ENCODE data around the gene PIK3R5. TPM values are rescaled to one million over a fixed set of nuclear protein-coding genes. Genes with fewer than 3 reads are reported as not detected.

PIK3R5 gene
- total and polyA plus RNA-seq, 12 donors: 1.2 to 51.7 (median 17.2) TPM

DNA sequence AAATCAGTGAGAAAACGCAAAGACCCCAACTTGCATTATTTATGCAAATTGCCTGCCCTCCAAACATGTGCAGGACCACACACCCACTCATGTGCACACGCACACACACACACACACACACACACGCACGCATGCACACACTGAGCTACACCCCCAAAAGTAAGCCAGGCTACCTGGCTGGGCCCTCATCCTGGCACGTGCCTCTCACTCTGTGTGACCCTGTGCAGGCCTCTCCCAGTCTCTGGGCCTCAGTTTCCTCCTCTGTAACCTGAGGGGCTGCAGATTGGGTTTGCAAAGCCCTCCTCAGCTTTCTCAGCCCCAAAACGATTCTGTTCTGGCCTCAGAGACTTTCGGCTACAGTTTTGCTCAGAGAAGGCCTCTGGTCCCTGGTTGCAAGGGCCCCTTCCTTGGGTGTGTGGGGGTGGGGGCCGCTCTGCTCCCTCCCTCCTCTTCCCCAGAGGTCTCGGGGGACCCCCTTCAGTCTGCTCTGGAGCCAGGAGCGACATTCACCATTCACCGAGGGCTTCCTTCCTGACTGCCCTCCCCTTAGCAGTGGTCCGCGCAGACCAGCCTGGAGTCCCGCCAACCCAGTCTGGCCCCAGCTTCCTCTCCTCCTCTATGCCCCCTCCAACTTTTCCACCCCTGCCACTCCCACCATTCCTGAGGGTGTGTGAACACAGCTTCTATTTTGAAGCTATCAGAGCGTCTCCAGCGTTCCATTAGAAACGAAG, 92.6 kb downstream of the PIK3R5 start:
- 54 to 60% (median 57%) methylated on average over 11 to 17 of the region's 17 CpGs for WGBS, 4 donors
- Histone ChIP-seq H3K9me3 (replicated peaks in 1 of 3) (no peaks in the 10 kb centered on the region), H3K36me3 (replicated peaks in 1 of 2) (no peaks in the 10 kb centered on the region), H3K27ac (no peak overlapping the region), H3K4me3 (no peak overlapping the region), H3K4me1 (replicated peaks in 1 of 2) (no peaks in the 10 kb centered on the region), H3K27me3 (no peaks in the 10 kb centered on the region)
- intact Hi-C loops (cut with DNase I): no loop called here
- DNase-seq: no peak
- TF ChIP-seq, protein P1, sequence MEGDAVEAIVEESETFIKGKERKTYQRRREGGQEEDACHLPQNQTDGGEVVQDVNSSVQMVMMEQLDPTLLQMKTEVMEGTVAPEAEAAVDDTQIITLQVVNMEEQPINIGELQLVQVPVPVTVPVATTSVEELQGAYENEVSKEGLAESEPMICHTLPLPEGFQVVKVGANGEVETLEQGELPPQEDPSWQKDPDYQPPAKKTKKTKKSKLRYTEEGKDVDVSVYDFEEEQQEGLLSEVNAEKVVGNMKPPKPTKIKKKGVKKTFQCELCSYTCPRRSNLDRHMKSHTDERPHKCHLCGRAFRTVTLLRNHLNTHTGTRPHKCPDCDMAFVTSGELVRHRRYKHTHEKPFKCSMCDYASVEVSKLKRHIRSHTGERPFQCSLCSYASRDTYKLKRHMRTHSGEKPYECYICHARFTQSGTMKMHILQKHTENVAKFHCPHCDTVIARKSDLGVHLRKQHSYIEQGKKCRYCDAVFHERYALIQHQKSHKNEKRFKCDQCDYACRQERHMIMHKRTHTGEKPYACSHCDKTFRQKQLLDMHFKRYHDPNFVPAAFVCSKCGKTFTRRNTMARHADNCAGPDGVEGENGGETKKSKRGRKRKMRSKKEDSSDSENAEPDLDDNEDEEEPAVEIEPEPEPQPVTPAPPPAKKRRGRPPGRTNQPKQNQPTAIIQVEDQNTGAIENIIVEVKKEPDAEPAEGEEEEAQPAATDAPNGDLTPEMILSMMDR (IDR thresholded peaks at IDR 0.05): no peak
- no peak for TF ChIP-seq POLR2A (IDR thresholded peaks at IDR 0.05)

DNA sequence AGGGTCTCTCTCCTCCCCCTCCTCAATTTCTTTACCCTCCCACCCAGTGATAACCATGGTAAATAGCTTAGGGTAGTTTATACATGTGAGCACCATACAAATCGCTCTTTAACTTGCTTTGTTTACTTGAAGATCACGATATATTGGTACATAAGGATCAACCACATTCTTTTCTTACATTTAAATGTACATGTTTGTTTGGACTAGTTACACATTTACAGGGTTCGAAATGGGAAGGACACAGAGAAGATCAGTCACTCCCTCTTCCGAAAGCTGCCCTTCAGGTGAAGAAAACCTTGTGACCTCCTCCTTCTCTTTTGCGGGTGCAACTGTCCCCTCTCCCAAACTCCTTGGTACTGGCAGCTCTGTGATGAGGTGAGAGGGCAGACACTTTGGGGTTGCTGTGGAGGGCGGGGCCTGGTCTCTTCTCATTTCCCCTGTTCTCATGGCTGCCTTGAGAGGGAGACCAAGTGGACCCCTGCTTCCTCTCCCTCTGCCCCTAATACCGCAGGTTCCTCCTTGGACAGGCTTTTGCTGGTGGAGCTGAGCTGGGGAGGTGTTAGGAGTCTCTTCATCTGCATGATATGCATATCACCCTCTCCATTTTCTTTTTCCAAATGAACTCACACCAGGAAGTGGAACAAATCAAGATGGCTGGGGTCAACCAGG, 93.3 kb downstream of the PIK3R5 start:
- H3K36me3 ChIP-seq (replicated peaks in 1 of 2): no peaks in the 10 kb centered on the region
- no peaks in the 10 kb centered on the region for H3K27me3 ChIP-seq
- no peaks in the 10 kb centered on the region for H3K4me1 ChIP-seq (replicated peaks in 1 of 2)
- no peak overlapping the region for H3K4me3 ChIP-seq
- intact Hi-C loops (cut with DNase I): no loop called here
- no peak for DNase-seq
- 78 to 85% (median 84%) methylated on average over 7 of the region's 7 CpGs for WGBS, 4 donors
- TF ChIP-seq, protein P1 (IDR thresholded peaks at IDR 0.05): no peak
- no peak for TF ChIP-seq POLR2A (IDR thresholded peaks at IDR 0.05)
- no peaks in the 10 kb centered on the region for H3K9me3 ChIP-seq (replicated peaks in 1 of 3)
- H3K27ac ChIP-seq: no peak overlapping the region

DNA sequence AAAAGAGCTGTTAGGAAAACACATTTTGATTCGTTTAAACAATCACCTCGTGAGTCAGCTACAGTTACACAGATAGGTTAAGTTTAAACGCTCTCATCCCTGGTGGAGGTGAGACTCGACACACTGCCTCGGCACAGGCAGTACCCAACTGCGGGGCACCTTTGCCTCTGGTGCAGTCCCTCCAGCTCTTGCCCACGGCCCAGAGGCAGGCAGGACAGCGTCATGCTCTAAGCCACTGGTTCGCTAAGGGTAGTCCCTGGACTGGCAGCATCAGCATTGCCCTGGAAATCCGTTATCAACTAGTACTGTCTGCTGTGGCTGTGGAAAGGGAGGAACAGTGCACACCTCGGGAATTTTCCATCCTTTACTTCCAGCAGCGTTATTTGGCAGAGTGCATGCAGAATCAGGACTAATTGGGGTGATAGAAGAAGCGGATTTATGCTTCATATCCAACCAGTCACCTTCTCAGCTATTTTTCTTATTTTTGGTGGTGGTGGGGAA, 94.4 kb downstream of the PIK3R5 start:
- Histone ChIP-seq H3K36me3 (replicated peaks in 1 of 2) (no peaks in the 10 kb centered on the region), H3K4me1 (replicated peaks in 1 of 2) (no peaks in the 10 kb centered on the region), H3K27me3 (no peaks in the 10 kb centered on the region), H3K9me3 (replicated peaks in 1 of 3) (no peaks in the 10 kb centered on the region), H3K27ac (no peak overlapping the region), H3K4me3 (no peak overlapping the region)
- no peak for TF ChIP-seq POLR2A (IDR thresholded peaks at IDR 0.05)
- TF ChIP-seq, protein P1 (IDR thresholded peaks at IDR 0.05): no peak
- WGBS, 4 donors: 81 to 85% (median 83%) methylated on average over 13 of the region's 13 CpGs
- no peak for DNase-seq
- intact Hi-C loops (cut with DNase I): no loop called here

DNA sequence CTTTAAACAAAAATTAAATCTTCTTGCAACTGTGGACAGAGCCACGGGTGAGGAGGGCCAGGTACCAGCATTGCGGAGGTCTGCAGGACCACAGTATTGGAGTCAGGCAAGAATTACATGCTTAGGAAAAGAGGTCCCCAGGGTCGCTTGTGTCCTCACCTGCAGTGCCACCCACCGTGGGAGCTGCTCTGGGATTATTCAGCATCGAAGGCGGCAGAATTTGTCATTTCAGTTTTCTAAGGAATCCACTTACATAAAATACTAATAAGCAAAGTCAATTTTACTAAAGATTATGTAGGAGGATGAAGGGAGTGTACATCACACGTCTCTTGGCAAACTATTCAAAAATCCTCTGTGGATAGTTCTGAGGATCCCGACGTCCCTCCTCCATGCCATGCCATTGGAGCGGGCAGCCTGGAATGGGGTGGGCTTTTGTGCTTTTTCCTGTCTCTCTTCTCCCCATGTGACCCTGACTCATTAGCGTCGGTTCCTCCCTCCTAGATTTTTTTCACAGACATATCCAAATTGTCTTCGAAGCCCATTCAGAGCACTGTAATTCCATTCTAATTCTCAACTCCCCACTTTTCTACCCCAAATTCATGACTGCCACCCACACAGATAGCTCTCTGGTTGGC, 95.0 kb downstream of the PIK3R5 start:
- Histone ChIP-seq H3K27ac (no peak overlapping the region), H3K9me3 (replicated peaks in 1 of 3) (no peaks in the 10 kb centered on the region), H3K4me1 (replicated peaks in 1 of 2) (no peaks in the 10 kb centered on the region), H3K27me3 (no peaks in the 10 kb centered on the region), H3K4me3 (no peak overlapping the region), H3K36me3 (replicated peaks in 1 of 2) (no peaks in the 10 kb centered on the region)
- no peak for DNase-seq
- intact Hi-C loops (cut with DNase I): no loop called here
- TF ChIP-seq POLR2A (IDR thresholded peaks at IDR 0.05): no peak
- TF ChIP-seq, protein P1 (IDR thresholded peaks at IDR 0.05): no peak
- 81 to 85% (median 84%) methylated on average over 13 of the region's 13 CpGs for WGBS, 4 donors

All from adrenal gland (tissue), 12 donors.